SK-N-SH treated with all-trans-retinoic acid at 6 μM for 48 hours (cell line): Measurements from ENCODE around the gene BST1.

Experiments used
- ARNTL ChIP-seq: fragments of 450-650 bp; formaldehyde crosslinking; IDR thresholded peaks from 2 replicates; pipeline ENCODE4 v1.5.0; 2020; ENCODE audit warnings: low read depth, mild to moderate bottlenecking, moderate library complexity, borderline replicate concordance
- GLIS3 ChIP-seq: fragments of 250-450 bp; sonication (Bioruptor Pico); IDR thresholded peaks from 2 replicates; pipeline ENCODE4 v1.5.0; 2020; ENCODE audit warnings: mild to moderate bottlenecking, moderate library complexity
- PATZ1 ChIP-seq: fragments of 250-450 bp; sonication (Bioruptor Pico); IDR thresholded peaks from 2 replicates; pipeline ENCODE4 v1.8.0; 2020; ENCODE audit warnings: mild to moderate bottlenecking, moderate library complexity, borderline replicate concordance
- PPARA ChIP-seq: fragments of 250-450 bp; sonication (Bioruptor Pico); IDR thresholded peaks from 2 replicates; pipeline ENCODE4 v1.5.0; 2020; ENCODE audit warnings: mild to moderate bottlenecking, borderline replicate concordance
- RARB ChIP-seq: fragments of 250-450 bp; sonication (Bioruptor Pico); IDR thresholded peaks from 2 replicates; pipeline ENCODE4 v1.8.0; 2021; ENCODE audit warnings: mild to moderate bottlenecking, moderate library complexity
- TCF4 ChIP-seq: fragments of 250-450 bp; sonication (Bioruptor Pico); IDR thresholded peaks from 2 replicates; pipeline ENCODE4 v1.8.0; 2021; ENCODE audit warnings: mild to moderate bottlenecking, moderate library complexity, borderline replicate concordance
- TOX ChIP-seq: fragments of 250-450 bp; sonication (Bioruptor Pico); IDR thresholded peaks from 2 replicates; pipeline ENCODE4 v1.8.0; 2021; ENCODE audit warnings: mild to moderate bottlenecking, moderate library complexity, borderline replicate concordance
- TSHZ2 ChIP-seq: fragments of 250-450 bp; sonication (Bioruptor Pico); IDR thresholded peaks from 2 replicates; pipeline ENCODE4 v1.5.0; 2020; ENCODE audit warnings: mild to moderate bottlenecking, moderate library complexity
- ZC3H10 ChIP-seq: fragments of 250-450 bp; sonication (Bioruptor Pico); IDR thresholded peaks from 2 replicates; pipeline ENCODE4 v1.5.1; 2021; ENCODE audit warnings: mild to moderate bottlenecking, moderate library complexity
- ZFP3 ChIP-seq: fragments of 250-450 bp; sonication (Bioruptor Pico); IDR thresholded peaks from 2 replicates; pipeline ENCODE4 v1.5.0; 2020; ENCODE audit warnings: mild to moderate bottlenecking, moderate library complexity
- ZFP30 ChIP-seq: fragments of 450-650 bp; formaldehyde crosslinking; IDR thresholded peaks from 2 replicates; pipeline ENCODE4 v1.5.0; 2022; ENCODE audit warnings: mild to moderate bottlenecking, moderate library complexity
- ZNF565 ChIP-seq: fragments of 450-650 bp; formaldehyde crosslinking; conservative IDR thresholded peaks from 2 replicates; pipeline ENCODE4 v1.5.0; 2020; ENCODE audit warnings: low read depth, mild to moderate bottlenecking, moderate library complexity

DNA sequence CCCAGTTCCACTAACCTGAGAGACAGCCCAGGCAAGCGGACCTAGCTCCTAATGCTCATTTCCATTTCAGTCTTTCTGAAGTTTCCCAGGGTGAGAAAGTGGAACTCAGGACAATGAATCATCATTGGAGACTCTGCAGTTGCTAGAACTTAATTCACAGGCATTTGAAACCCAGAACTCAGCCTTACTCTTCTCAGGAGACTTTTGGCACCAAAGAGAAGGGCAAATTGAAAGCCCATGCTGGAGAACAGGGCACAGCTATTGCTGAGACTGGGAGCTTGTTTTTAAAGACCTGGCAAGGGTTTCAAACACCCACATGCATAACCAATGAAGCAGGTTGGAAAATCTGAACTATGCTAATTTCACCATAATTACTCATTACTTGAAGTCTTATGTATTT is 36.0 kb downstream of the BST1 start:
- TF ChIP-seq PATZ1, result no peak
- no peak for TF ChIP-seq TCF4 (CRISPR knock-in tag)
- no peak for TF ChIP-seq ZNF565 (CRISPR knock-in tag)
- TF ChIP-seq GLIS3, result no peak
- TF ChIP-seq PPARA (CRISPR knock-in tag), result no peak
- no peak for TF ChIP-seq RARB (CRISPR knock-in tag)
- TF ChIP-seq ARNTL (CRISPR knock-in tag), result no peak
- TF ChIP-seq ZFP3 (CRISPR knock-in tag), result no peak
- no peak for TF ChIP-seq TOX (CRISPR knock-in tag)
- no peak for TF ChIP-seq ZFP30 (CRISPR knock-in tag)
- TF ChIP-seq ZC3H10, result no peak
- TF ChIP-seq TSHZ2 (CRISPR knock-in tag), result no peak
